Parathyroid adenoma (tissue), 2 donors: Measurements from ENCODE around the gene GRHL1.
"Not testable (repeated sequence)": the region's sequence is repeated elsewhere in the genome, so short reads cannot be mapped to it uniquely, and the experiment has no call there.

ENCODE experiments used
- H2AFZ ChIP-seq: fragments of 300-600 bp; sonication (generic); one replicate; pipeline ENCODE4 v1.7.0; 2017; ENCODE audit warnings: antibody characterized with exemption, mild to moderate bottlenecking
- H3K27ac ChIP-seq: fragments of 300-600 bp; sonication (generic); one replicate; pipeline ENCODE4 v1.7.0; 2017
- H3K27me3 ChIP-seq: fragments of 300-600 bp; sonication (generic); one replicate; pipeline ENCODE4 v1.7.0; 2017; ENCODE audit warnings: low read length; ENCODE audit not compliant: control insufficient read depth, insufficient read depth
- H3K36me3 ChIP-seq: fragments of 300-600 bp; sonication (generic); one replicate; pipeline ENCODE4 v1.7.0; 2017; ENCODE audit warnings: low read length; ENCODE audit not compliant: control insufficient read depth, insufficient read depth
- H3K4me1 ChIP-seq: fragments of 300-600 bp; sonication (generic); one replicate; pipeline ENCODE4 v1.7.0; 2017; ENCODE audit warnings: control low read depth
- H3K4me2 ChIP-seq: fragments of 300-600 bp; sonication (generic); one replicate; pipeline ENCODE4 v1.7.0; 2017; ENCODE audit warnings: low read length
- H3K4me3 ChIP-seq: fragments of 300-600 bp; sonication (generic); one replicate; pipeline ENCODE4 v1.7.0; 2017; ENCODE audit warnings: low read depth, low read length
- H3K79me2 ChIP-seq: fragments of 300-600 bp; sonication (generic); one replicate; pipeline ENCODE4 v1.7.0; 2017; ENCODE audit warnings: control low read depth
- H3K9ac ChIP-seq: fragments of 300-600 bp; sonication (generic); one replicate; pipeline ENCODE4 v1.7.0; 2017; ENCODE audit warnings: mild to moderate bottlenecking
- H3K9me3 ChIP-seq: fragments of 300-600 bp; sonication (generic); one replicate; pipeline ENCODE4 v1.7.0; 2017; ENCODE audit warnings: low read length; ENCODE audit not compliant: control insufficient read depth
- CTCF ChIP-seq: fragments of 300-600 bp; sonication (generic); IDR thresholded peaks from one replicate; pipeline ENCODE4 v1.7.0; 2017; ENCODE audit warnings: antibody characterized with exemption, mild to moderate bottlenecking
- donor health status: primary hyperparathyroidism.

The GRHL1 gene

DNA sequence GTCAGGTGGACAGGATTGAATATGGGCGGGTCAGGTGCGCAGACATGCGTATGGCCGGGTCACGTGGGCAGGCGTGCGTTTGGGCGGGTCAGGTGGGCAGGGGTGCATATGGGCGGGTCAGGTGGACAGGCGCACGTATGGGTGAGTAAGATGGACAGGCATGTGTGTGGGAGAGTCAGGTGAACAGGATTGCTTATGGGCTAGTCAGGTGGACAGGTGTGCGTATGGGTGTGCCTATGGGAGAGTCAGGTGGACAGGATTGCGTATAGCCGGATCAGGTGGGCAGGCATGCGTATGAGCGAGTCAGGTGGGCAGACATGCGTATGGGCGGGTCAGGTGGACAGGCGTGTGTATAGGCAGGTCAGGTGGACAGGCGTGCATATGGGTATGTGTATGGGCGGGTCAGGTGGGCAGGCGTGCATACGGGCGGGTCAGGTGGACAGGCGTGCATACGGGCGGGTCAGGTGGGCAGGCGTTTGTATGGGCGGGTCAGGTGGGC is 61.5 kb downstream of the GRHL1 start:
- H3K36me3 ChIP-seq = no peaks in the 10 kb centered on the region
- H3K27me3 ChIP-seq = no peaks in the 10 kb centered on the region
- no peak overlapping the region for H3K9ac ChIP-seq
- H3K79me2 ChIP-seq = no peaks in the 10 kb centered on the region
- no peak overlapping the region for H3K4me2 ChIP-seq
- no peaks in the 10 kb centered on the region for H3K9me3 ChIP-seq
- H3K4me3 ChIP-seq = no peak overlapping the region
- H3K27ac ChIP-seq = no peak overlapping the region
- H2AFZ ChIP-seq = no peak overlapping the region
- no peak for TF ChIP-seq CTCF
- H3K4me1 ChIP-seq = peaks cover 22% of the 10 kb centered on the region

- not testable (repeated sequence) for H2AFZ ChIP-seq, H3K27me3 ChIP-seq, H3K4me3 ChIP-seq, H3K36me3 ChIP-seq, H3K79me2 ChIP-seq, H3K27ac ChIP-seq, H3K4me2 ChIP-seq, H3K9me3 ChIP-seq, H3K9ac ChIP-seq
- peaks cover 15% of the 10 kb centered on the region for H3K4me1 ChIP-seq
Observed at GRCh38 chr2:10013651-10014417, 62.3 kb downstream of the GRHL1 start.

DNA sequence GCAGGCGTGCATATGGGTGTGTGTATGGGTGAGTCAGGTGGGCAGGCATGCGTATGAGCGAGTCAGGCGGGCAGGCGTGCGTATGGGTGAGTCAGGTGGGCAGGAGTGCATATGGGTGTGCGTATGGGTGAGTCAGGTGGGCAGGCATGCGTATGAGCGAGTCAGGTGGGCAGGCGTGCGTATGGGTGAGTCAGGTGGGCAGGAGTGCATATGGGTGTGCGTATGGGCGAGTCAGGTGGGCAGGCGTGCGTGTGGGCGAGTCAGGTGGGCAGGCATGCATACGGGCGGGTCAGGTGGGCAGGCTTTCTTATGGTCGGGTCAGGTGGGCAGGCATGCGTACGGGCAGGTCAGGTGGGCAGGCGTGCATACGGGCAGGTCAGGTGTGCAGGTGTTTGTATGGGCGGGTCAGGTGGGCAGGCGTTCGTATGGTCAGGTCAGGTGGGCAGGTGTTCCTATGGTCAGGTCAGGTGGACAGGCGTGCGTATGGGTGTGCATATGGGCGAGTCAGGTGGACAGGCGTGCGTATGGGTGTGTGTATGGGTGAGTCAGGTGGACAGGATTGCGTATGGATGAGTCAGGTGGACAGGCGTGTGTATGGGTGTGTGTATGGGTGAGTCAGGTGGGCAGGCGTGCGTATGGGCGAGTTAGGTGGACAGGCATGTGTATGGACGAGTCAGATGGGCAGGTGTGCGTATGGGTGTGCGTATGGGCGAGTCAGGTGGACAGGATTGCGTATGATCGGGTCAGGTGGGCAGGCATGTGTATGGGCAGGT is 63.1 kb downstream of the GRHL1 start:
- no peaks in the 10 kb centered on the region for H3K79me2 ChIP-seq
- no peak for TF ChIP-seq CTCF
- H2AFZ ChIP-seq = no peak overlapping the region
- no peak overlapping the region for H3K4me3 ChIP-seq
- peaks cover 8% of the 10 kb centered on the region for H3K4me1 ChIP-seq
- H3K27ac ChIP-seq = no peak overlapping the region
- H3K4me2 ChIP-seq = no peak overlapping the region
- no peaks in the 10 kb centered on the region for H3K36me3 ChIP-seq
- H3K27me3 ChIP-seq = no peaks in the 10 kb centered on the region
- H3K9me3 ChIP-seq = no peaks in the 10 kb centered on the region
- H3K9ac ChIP-seq = no peak overlapping the region

GRCh38 chr2:10015376-10015989 is 64.0 kb downstream of the GRHL1 start:
- H3K4me1 ChIP-seq, H3K27me3 ChIP-seq, H3K36me3 ChIP-seq, H3K9me3 ChIP-seq, H3K4me2 ChIP-seq, H3K4me3 ChIP-seq, H2AFZ ChIP-seq, H3K9ac ChIP-seq, H3K27ac ChIP-seq, H3K79me2 ChIP-seq: not testable (repeated sequence)

DNA sequence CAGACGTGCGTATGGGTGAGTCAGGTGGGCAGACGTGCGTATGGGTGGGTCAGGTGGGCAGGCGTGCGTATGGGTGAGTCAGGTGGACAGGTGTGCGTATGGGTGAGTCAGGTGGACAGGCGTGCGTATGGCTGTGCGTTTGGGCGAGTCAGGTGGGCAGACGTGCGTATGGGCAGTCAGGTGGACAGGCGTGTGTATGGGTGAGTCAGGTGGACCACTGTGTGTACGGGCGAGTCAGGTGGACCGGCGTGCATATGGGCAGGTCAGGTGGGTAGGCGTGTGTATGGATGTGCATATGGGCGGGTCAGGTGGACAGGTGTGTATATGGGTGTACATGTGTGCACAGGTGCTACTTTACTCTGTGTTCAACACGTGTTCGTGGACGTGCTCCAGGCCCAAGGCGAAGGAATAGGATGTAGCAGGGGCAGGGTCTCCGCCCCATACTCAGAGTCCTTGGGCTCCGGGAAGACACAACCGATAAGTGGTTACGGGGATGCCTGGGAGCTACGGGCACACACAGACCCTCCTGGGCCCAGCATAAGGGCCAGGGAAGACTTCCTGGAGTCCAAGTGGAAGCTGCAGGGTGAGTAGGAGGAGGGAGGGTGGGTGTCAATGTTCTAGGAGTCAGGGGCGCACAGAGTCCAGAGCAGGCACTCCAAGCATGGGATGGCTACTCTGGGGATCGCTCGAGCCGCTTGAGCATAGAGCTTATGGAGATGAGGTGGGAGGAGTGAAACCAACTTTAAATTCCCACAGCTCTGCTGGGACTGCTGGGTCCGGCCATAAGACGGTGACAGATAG is 64.7 kb downstream of the GRHL1 start:
- no peak for TF ChIP-seq CTCF
- Histone ChIP-seq H3K4me2 (no peak overlapping the region), H3K4me3 (no peak overlapping the region), H3K4me1 (peaks cover 3% of the 10 kb centered on the region), H3K79me2 (no peaks in the 10 kb centered on the region), H3K27me3 (no peaks in the 10 kb centered on the region), H3K36me3 (no peaks in the 10 kb centered on the region), H3K9ac (no peak overlapping the region), H3K9me3 (no peaks in the 10 kb centered on the region), H2AFZ (no peak overlapping the region), H3K27ac (no peak overlapping the region)
